Bronchial epithelial cell (primary cell): ENCODE measurements around the gene ACP7. TPM values are rescaled to one million over a fixed set of nuclear protein-coding genes. Genes with fewer than 3 reads are reported as not detected.

Experiments
- DNase-seq: peaks from one replicate; pipeline ENCODE4 v3.0.0-alpha.2; 2010; ENCODE audit warnings: low read depth
- FAIRE-seq: peaks from 2 replicates; lab custom pipeline; 2011; peaks lifted over from hg19 to GRCh38; lab: Jason Lieb, UNC
- H3K27me3 ChIP-seq: 2 replicates; pipeline ENCODE4 v1.5.1; 2011; ENCODE audit warnings: low read length; ENCODE audit not compliant: control insufficient read depth, insufficient read depth
- H3K36me3 ChIP-seq: 2 replicates; pipeline ENCODE4 v1.5.1; 2011; ENCODE audit warnings: low read length; ENCODE audit not compliant: control insufficient read depth, insufficient read depth
- H3K4me3 ChIP-seq: 2 replicates; pipeline ENCODE4 v1.5.1; 2011; ENCODE audit warnings: mild to moderate bottlenecking, low read depth, low read length, control low read depth
- CTCF ChIP-seq: IDR thresholded peaks from 2 replicates; pipeline ENCODE4 v1.5.1; 2011; ENCODE audit warnings: mild to moderate bottlenecking, moderate library complexity, low read length, control low read depth, inconsistent platforms; ENCODE audit not compliant: insufficient read depth, severe bottlenecking
- total RNA-seq: library from RNA; depleted of rRNA; stranded (reverse); fragments of >200 nt; gene quantifications from 2 replicates; pipeline ENCODE4 v1.2.1, GENCODE V29; 2014

ACP7 gene
- total RNA-seq, 1 donor from 2014 or later = 0.53 TPM

DNA sequence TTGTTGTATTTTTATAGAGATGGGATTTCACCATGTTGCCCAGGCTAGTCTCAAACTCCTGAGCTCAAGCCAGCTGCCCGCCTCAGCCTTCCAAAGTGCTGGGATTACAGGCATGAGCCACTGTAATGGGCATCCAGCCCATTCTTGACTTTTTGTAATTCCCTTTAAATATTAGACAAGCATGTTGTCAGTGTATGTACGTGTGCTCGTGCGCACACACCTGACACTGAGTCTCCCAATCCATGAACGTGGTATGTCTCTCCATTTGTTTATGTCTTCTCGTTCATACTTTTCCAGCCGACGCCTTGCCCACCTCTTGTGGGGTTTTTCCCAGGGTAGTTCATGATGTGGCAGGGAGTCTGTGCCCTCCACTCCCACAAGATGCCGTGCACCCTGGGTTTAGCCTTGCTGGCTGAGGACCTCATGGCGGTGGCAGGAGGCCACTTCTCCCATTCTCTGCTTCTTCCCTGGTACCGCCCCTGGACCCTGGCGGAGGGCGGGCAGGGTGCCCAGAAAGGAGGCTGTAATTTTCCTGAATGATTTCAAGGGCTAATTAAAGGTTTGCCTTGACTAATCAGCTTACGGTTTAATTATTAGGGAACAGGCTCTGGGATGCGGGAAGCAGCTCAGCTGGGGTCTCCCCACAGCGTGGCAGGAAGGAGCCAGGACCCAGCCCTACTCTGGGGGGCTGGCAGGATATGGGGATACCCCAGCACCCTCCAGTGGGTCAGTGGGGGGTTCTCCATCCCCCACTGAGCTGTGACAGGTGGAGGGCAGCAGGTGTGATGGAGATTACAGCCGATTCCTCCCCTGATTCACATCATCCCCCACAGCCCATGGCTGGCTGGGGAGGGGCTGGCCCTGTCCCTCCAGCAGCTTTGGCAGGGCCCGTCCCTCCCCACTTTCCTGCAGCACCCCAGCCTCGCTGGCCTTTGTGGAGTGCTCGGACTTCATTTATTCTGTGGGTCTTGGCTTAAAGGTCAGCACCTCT lies 54.3 kb downstream of the ACP7 start:
- Histone ChIP-seq H3K36me3 (no peaks in the 10 kb centered on the region), H3K27me3 (no peaks in the 10 kb centered on the region), H3K4me3 (no peak overlapping the region)
- no peak for FAIRE-seq
- DNase-seq = no peak
- TF ChIP-seq CTCF = no peak

- TF ChIP-seq CTCF = no peak
- Histone ChIP-seq H3K4me3 (no peak overlapping the region), H3K27me3 (no peaks in the 10 kb centered on the region), H3K36me3 (no peaks in the 10 kb centered on the region)
- no peak for FAIRE-seq
- DNase-seq = no peak
These were observed 55.2 kb downstream of the ACP7 start for GRCh38 chr19:39139305-39139874.

GRCh38 chr19:39139971-39140453 lies 55.8 kb downstream of the ACP7 start:
- TF ChIP-seq CTCF = no peak
- Histone ChIP-seq H3K4me3 (no peak overlapping the region), H3K36me3 (no peaks in the 10 kb centered on the region), H3K27me3 (no peaks in the 10 kb centered on the region)
- no peak for FAIRE-seq
- no peak for DNase-seq

- FAIRE-seq = no peak
- H3K27me3 ChIP-seq = no peaks in the 10 kb centered on the region
- no peak for TF ChIP-seq CTCF
- DNase-seq = no peak
- no peaks in the 10 kb centered on the region for H3K36me3 ChIP-seq
- H3K4me3 ChIP-seq = no peak overlapping the region
These were observed 56.4 kb downstream of the ACP7 start for GRCh38 chr19:39140594-39140993.

GRCh38 chr19:39141929-39142328 lies 57.8 kb downstream of the ACP7 start:
- H3K36me3 ChIP-seq = no peaks in the 10 kb centered on the region
- H3K4me3 ChIP-seq = no peak overlapping the region
- DNase-seq (no peak), FAIRE-seq (no peak)
- H3K27me3 ChIP-seq = no peaks in the 10 kb centered on the region
- no peak for TF ChIP-seq CTCF
